Gastrocnemius medialis (tissue), 4 donors: ENCODE results near the gene ABI3BP.

ENCODE experiments used
- CTCF ChIP-seq, 5 experiments: fragments of 450-650 bp in 3 of 5; fragments of 200-600 bp in 2 of 5; sonication (generic) in 2 of 5; IDR thresholded peaks in 4 of 5; conservative IDR thresholded peaks in 1 of 5; 1 replicate in 4 of 5; 2 replicates in 1 of 5; pipeline ENCODE4 v1.5.1; 2016 to 2019; ENCODE audit warnings: antibody characterized with exemption in 5 of 5, mild to moderate bottlenecking in 3 of 5, moderate library complexity in 3 of 5
- POLR2A ChIP-seq, 2 donors: fragments of 450-650 bp; IDR thresholded peaks; one replicate each; pipeline ENCODE4 v1.6.1; 2017; ENCODE audit warnings: antibody characterized with exemption in 2 of 2, mild to moderate bottlenecking in 2 of 2, moderate library complexity in 2 of 2

- TF ChIP-seq CTCF (IDR thresholded peaks at IDR 0.05 in 4 of 5, conservative IDR thresholded peaks at IDR 0.05 in 1 of 5), result no peak
- no peak for TF ChIP-seq POLR2A (IDR thresholded peaks at IDR 0.05)
These were observed 96.2 kb downstream of the ABI3BP start for GRCh38 chr3:100896994-100897393.
